Erythroblast (primary cell): ENCODE data around the gene DCBLD1.

Experiments
- DNase-seq, 2 experiments: peaks; one replicate each; lab custom pipeline; 2025; lab: John Stamatoyannopoulos, UW
- GATA1 ChIP-seq: IDR thresholded peaks from 2 replicates; pipeline ENCODE4 v1.6.1; 2011; ENCODE audit warnings: low read depth, mild to moderate bottlenecking, control low read depth, low read length, moderate library complexity
- POLR2A ChIP-seq: IDR thresholded peaks from 2 replicates; pipeline ENCODE4 v1.6.1; 2011; ENCODE audit warnings: mild to moderate bottlenecking, low read length

Gene DCBLD1

GRCh38 chr6:117481926-117482239 lies 591 bp upstream of the DCBLD1 start:
- DNase-seq: peak in 1 of 2 experiments; percentile 23
- TF ChIP-seq POLR2A (no peak), GATA1 (no peak)

GRCh38 chr6:117483004-117483644 lies 650 bp downstream of the DCBLD1 start:
- TF ChIP-seq GATA1 (no peak), POLR2A (no peak)
- peak; percentile 43 to 44 for DNase-seq

- TF ChIP-seq GATA1 (no peak), POLR2A (no peak)
- peak; percentile 22 to 23 for DNase-seq
These were observed 1.2 kb downstream of the DCBLD1 start for GRCh38 chr6:117483645-117484016.

GRCh38 chr6:117484052-117484646 lies 1.7 kb downstream of the DCBLD1 start:
- DNase-seq: no peak

GRCh38 chr6:117485433-117485832 lies 3.0 kb downstream of the DCBLD1 start:
- TF ChIP-seq POLR2A: no peak
- TF ChIP-seq GATA1: no peak
- no peak for DNase-seq

More at GRCh38 chr6:117484052-117484646, 1.7 kb downstream of the DCBLD1 start:
- TF ChIP-seq GATA1 (no peak), POLR2A (no peak)

GRCh38 chr6:117487821-117488220 lies 5.3 kb downstream of the DCBLD1 start:
- no peak for DNase-seq
- TF ChIP-seq POLR2A: no peak
- TF ChIP-seq GATA1: no peak

- no peak for TF ChIP-seq POLR2A
- no peak for TF ChIP-seq GATA1
These were observed 6.5 kb downstream of the DCBLD1 start for GRCh38 chr6:117489003-117489402.

GRCh38 chr6:117491916-117492315 lies 9.4 kb downstream of the DCBLD1 start:
- DNase-seq: no peak
- TF ChIP-seq GATA1: no peak
- no peak for TF ChIP-seq POLR2A

More at GRCh38 chr6:117489003-117489402, 6.5 kb downstream of the DCBLD1 start:
- DNase-seq: no peak

- TF ChIP-seq GATA1 (no peak), POLR2A (no peak)
- DNase-seq: no peak
These were observed 11.0 kb downstream of the DCBLD1 start for GRCh38 chr6:117493470-117493869.

- no peak for TF ChIP-seq GATA1
- TF ChIP-seq POLR2A: no peak
- DNase-seq: no peak
These were observed 11.8 kb downstream of the DCBLD1 start for GRCh38 chr6:117494283-117494682.

- DNase-seq: no peak
- TF ChIP-seq POLR2A (no peak), GATA1 (no peak)
These were observed 12.3 kb downstream of the DCBLD1 start for GRCh38 chr6:117494694-117495318.

GRCh38 chr6:117495425-117495824 lies 13.0 kb downstream of the DCBLD1 start:
- no peak for TF ChIP-seq GATA1
- no peak for TF ChIP-seq POLR2A
- no peak for DNase-seq

- TF ChIP-seq POLR2A (no peak), GATA1 (no peak)
These were observed 13.4 kb downstream of the DCBLD1 start for GRCh38 chr6:117495869-117496268.

GRCh38 chr6:117496383-117496990 lies 14.0 kb downstream of the DCBLD1 start:
- TF ChIP-seq POLR2A (no peak), GATA1 (no peak)
- DNase-seq: no peak

More at GRCh38 chr6:117495869-117496268, 13.4 kb downstream of the DCBLD1 start:
- DNase-seq: no peak

GRCh38 chr6:117497237-117497636 lies 14.8 kb downstream of the DCBLD1 start:
- no peak for TF ChIP-seq POLR2A
- no peak for TF ChIP-seq GATA1

More at GRCh38 chr6:117497237-117497636, 14.8 kb downstream of the DCBLD1 start:
- DNase-seq: no peak
